Hematopoietic multipotent progenitor cell treated with erythropoietin and hydrocortisone succinate and interleukin-3 and kit ligand, for 15 days (in vitro differentiated cells): Measurements from ENCODE around the gene CARD19.

Source experiments
- DNase-seq: peaks from one replicate; pipeline ENCODE4 v3.0.0-alpha.2; 2015; ENCODE audit warnings: low spot score

The CARD19 gene

DNA sequence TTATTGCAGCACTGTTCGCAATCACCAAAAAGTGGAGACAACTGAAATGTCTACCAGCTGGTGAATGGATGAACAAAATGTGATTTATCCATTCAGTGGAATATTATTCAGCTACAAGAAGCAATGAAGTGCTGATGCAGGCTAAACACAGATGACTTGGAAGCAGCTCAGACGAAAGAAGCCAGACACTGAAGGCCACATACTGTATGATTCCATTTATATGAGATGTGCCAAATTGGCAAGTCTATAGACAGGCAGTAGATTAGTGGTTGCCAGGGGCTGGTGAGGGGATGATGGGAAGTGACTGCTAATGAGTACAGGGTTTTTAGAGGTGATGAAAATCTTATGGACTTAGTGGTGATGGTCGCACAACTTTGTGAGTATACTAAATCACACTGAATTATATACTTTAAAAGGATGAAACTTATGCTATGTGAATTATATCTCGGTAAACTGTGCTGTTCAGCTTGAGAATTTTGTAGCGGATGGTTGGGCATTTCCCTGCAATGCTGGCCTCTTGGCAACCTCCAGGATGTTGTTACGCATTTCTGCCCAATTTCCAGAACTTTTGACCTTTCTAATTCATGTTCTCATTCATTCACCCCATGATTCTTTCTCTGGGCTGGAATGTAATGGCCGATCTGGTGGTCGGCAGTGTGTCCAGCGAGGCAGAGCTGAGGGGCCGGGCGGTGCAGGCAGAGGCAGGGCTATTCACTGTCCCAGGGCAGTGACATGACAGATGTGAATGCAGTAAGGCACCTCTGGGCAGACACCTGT is 66.0 kb downstream of the CARD19 start:
- no peak for DNase-seq
